GM18498 (cell line): ENCODE results near the gene SPDYE3.
"Not testable (repeated sequence)": the region's sequence is repeated elsewhere in the genome, so short reads cannot be mapped to it uniquely, and the experiment has no call there.

ENCODE experiments used
- ATAC-seq: cut with Tn5 transposase; IDR thresholded peaks from one replicate; pipeline ENCODE4 v1.9.1; 2021; ENCODE audit warnings: mild to moderate bottlenecking, moderate library complexity; ENCODE audit not compliant: unreplicated experiment

Gene SPDYE3

DNA sequence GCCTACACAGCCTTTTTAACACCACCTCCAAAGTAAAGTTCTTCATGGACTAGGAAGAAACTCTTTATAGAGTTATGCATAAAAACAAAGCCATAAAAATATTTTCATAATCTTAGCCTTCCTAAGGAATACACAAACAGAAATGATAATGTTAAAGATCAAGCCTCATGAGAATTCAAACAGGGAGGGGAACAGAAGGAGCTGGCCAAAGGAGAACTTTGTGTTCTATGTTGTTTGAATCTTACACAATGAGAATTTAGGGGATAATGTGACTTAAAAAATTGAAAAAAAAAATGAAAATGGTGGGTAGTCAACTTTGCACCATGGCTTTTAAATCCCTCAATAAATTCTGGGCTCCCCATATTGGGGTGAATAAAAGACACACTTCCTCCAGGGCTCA, 41.3 kb downstream of the SPDYE3 start:
- no peak for ATAC-seq

DNA sequence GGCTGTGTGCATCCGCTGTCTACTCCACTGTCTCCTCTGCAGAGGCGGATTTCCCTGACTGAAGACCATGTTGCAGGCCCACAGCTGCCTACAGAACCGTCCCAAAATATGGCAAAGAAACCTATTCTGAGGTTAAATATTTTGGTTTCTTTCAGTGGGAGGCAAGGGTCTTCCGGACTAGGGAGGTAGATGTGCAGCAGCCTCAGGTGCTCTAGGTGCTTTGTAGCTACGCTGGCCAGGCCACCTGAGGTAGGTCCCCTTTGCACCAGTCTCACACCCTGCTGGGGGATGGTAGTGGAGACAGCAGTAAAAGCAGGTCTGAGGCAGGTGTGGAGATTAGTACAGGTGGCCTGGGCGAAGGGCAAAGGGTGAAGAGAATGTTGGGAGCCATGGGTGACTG, 42.3 kb downstream of the SPDYE3 start:
- ATAC-seq: no peak

DNA sequence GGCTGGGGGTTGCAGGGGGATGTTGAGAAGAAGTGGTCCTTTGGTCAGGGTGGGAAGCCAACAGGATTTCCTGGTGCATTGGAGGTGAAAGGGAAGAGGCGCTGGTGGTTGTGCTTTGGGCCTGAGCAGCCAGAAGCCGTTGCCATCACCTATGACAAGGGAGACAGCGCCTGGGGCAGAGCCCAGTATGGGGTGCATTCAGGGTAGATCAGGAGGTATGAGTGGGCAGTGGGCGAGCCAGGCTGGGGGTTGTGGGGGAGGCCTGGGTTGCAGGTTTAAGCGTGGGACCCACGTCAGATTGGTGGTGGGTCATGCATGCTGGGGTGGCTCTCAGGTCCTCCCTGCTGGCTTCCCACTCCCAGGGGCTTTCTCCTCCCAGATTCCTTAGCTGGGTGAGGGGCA, 44.2 kb downstream of the SPDYE3 start:
- ATAC-seq: no peak

DNA sequence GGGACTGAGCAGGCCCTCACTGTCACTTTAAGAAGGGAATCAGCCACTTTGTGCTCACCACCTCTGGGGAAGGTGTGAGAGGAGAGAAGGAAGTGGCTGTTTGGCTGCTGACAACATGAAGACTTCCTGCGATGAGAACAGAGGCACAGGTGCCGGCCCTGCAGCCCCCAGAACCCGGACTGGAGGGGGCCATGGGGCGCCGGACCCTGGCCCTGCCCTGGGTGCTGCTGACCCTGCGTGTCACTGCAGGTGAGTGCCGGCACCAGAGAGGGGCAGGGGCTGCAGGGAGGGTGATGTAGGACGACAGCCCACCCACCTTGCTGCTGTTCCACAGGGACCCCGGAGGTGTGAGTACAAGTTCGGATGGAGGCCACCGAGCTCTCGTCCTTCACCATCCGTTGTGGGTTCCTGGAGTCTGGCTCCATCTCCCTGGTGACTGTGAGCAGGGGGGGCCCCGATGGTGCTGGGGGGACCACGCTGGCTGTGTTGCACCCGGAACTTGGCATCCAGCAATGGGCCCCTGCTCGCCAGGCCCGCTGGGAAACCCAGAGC, 44.8 kb downstream of the SPDYE3 start:
- ATAC-seq: not testable (repeated sequence)

DNA sequence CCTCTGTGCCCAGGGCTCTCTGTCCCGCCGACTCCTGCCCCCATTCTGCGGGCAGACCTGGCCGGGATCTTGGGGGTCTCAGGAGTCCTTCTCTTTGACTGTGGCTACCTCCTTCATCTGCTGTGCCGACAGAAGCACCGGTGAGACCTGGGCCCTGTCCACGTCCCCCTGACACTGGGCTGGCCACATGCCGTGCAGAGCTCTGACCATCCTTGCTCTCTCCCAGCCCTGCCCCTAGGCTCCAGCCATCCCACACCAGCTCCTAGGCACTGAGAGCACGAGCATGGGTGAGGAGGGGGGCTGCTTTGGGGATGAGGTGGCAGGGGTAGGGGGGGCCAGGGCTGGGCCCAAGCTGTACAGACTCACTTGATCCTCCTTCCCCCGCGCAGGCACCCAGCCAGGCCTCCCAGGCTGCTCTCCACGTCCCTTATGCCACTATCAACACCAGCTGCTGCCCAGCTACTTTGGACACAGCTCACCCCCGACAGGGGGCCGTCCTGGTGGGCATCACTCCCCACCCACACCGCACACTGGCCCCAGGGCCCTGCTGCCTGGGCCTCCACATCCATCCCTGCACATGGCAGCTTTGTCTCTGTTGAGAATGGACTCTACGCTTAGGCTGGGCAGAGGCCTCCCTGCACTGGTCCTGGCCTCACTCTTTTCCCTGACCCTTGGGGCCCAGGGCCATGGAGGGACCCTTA, 45.6 kb downstream of the SPDYE3 start:
- no peak for ATAC-seq

DNA sequence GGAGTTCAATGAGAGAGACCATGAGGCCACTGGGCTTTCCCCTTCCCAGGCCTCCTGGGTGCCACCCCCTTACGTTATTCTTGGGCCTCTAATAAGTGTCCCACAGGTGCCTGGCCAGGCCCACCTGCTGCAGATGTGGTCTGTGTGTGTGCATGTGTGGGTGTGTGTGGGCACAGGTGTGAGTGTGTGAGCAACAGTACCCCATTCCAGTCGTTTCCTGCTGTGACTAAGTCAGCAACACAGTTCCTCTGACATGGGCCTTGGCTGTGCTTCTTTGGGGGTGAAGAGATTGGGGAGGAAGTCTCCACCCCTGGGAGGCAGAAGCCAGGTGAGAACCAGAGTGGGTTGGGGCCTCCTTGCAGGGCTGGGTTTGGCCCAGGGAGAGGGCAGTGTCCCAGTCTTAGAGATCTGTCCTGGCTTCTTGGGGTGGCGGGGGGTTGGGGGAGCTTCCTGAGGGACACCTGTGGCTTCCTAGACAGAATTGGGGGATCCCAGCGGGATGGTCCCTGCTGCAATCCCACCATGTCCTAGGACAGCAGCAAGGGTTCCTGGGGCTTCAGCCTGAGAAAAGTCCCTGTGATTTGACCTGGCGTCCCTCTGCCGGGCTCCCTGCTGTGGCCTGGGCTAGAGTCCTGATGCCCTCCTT, 46.3 kb downstream of the SPDYE3 start:
- no peak for ATAC-seq

DNA sequence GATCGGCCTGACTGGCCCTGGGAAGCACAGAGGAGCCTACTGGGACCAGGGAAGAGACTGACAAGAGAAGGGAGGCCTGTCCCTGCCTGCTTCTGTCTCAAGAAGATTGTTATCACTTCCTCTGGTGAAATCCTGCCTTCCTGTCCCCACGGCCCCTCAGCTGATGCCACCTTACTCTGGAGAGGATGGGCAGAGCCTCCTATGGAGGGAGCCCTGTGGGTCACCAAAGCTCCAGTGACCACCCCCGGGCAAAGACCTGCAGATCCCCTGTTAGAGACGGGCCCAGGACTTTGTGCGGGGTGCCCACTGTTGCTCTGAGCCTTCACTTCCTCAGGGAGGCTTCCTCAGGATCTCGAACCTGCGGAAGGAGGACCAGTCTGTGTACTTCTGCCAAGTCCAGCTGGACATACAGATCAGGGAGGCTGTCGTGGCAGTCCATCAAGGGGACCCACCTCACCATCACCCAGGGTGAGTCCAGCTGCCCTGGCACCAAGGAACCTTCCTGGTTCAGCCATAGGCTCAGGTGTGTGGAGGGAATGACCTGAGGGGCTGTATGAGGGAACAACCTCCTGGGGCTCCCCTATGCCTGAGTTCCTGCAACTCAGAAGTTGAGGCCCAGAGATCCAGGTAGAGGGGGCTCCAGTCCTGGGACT, 49.0 kb downstream of the SPDYE3 start:
- ATAC-seq: no peak

DNA sequence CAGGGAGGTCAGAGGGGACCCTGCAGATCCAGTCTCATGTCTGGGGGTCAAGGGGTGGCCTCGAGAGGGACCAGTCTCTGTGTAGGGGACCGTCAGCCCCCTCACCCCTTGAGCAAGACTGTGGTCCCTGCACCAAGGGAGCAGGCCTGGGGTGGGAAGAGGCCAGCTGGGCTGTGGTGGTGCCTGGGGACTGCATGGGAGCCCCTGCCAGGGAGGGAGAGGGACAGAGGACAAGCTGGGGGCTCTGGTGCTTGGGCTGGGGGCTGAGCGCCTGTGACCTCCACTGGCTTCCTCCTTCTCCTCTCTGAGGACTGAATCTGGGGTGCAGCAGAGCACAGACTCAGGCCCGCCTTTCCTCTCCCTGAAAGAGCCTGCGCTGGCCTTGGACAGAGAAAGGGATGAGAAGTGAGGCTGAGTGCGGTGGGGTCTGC, 49.6 kb downstream of the SPDYE3 start:
- no peak for ATAC-seq

DNA sequence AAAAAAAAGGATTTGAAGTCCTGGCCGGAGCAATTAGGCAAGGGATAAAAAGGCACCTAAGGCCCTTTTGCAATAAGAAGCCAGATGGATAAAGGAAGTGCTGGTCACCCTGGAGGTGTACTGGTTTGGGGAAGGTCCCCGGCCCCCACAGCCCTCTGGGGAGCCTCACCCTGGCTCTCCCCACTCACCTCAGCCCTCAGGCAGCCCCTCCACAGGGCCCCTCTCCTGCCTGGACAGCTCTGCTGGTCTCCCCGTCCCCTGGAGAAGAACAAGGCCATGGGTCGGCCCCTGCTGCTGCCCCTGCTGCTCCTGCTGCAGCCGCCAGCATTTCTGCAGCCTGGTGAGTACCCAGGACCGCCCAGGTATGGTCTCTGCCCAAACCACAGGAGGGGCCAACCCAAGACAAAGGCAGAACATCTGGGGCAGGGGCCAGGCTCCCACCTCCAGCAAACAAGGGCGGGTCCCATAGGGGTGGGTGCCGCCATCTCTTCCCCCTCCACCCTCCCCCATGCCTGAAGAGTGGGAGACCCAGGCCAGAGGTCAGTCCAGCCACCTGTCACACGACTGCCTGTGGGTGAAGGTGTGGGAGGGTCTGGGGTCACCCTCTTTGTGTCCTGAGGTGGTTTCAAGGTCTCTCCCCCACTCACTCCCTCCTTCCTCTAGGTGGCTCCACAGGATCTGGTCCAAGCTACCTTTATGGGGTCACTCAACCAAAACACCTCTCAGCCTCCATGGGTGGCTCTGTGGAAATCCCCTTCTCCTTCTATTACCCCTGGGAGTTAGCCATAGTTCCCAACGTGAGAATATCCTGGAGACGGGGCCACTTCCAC, 50.7 kb downstream of the SPDYE3 start, which contains the start of gene PILRB:
Gene PILRB, plus strand, starts transcription at position 91 of the 830 bp plus-strand sequence. Its CDS starts 186 bp downstream, at position 277.
- no peak for ATAC-seq

DNA sequence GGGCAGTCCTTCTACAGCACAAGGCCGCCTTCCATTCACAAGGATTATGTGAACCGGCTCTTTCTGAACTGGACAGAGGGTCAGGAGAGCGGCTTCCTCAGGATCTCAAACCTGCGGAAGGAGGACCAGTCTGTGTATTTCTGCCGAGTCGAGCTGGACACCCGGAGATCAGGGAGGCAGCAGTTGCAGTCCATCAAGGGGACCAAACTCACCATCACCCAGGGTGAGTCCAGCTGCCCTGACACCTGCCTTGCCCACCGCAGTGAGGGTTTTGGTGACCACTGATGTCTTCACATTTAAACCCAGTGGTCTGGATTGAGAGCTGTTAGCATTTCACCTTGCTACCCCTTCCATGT, 51.3 kb downstream of the SPDYE3 start:
- no peak for ATAC-seq

DNA sequence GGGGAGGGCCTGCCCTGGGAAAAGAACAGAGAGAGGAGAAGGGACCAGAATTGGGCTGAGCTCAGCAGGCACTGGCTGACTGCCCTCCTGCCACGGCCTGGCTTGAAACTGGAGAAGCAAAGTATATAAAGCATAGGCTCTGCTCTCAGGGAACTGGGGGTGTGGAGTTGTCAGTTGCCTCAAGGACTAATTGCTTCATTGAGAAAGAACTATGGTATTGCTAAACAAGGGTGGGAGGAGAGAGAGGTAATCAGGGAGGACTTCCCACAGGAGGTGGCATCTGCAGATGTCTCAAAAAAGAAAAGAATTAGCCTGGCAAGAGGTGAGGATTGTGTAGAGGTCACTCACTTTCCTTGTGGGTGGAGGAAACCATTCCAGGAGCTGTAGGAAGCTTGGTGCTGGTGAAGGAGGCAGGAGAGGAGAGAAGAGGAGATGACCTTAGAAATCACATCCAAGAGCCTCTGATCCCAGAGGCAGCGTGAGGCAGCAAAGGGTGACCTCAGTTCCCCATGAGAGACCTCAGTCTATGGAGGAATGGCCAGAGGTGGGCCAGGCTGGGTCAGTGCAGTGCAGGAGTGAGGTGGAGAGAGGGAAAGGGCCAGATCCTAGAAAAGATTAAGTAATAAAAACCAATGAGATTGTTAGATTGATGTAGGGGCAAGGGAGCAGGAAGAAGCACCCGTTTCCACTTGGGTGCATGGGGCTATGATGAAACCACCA, 52.8 kb downstream of the SPDYE3 start:
- no peak for ATAC-seq

DNA sequence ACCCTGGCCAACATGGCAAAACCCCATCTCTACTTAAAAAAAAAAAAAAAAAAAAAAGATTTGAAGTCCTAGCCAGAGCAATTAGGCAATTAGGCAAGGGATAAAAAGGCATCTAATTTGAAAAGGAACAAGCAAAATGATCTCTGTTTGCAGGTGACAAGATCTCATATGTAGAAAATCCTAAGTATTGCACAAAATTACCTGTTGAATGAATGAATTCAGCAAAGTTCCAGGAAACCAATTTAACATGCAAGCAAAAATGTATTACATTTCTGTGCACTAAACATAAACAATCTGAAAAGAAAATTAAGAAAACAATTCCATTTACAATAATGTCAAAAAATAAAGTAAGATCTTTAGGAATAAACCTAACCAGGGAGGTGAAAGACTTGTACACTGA, 55.6 kb downstream of the SPDYE3 start:
- no peak for ATAC-seq

DNA sequence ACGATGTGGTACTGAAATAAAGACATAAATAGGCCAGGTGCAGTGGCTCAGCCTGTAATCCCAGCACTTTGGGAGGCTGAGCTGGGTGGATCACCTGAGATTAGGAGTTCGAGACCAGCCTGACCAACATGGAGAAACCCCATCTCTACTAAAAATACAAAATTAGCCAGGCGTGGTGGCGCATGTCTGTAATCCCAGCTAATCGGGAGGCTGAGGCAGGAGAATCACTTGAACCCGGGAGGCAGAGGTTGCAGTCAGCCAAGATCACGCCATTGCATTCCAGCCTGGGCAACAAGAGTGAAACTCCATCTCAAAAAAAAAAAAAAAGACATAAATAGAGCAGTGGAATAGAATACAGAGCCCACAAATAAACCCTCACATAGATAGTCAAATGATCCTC, 56.3 kb downstream of the SPDYE3 start:
- not testable (repeated sequence) for ATAC-seq

DNA sequence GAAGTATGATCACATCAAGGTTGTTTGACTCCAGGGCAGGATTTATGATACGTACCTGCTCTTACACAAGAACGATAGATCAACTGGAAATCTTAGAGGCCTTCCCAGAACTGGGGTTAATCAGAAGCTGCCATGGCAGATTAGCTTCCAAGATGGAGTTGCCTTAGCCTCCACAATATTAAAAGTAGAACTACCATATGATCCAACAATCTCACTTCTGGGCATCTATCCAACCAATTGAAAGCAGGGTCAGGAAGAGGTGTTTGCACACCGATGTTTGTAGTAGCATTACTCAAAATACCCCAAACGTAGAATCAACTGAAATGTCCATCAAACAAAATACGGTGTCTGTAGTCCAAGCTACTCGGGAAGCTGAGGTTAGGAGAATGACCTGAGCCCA, 57.0 kb downstream of the SPDYE3 start:
- no peak for ATAC-seq

DNA sequence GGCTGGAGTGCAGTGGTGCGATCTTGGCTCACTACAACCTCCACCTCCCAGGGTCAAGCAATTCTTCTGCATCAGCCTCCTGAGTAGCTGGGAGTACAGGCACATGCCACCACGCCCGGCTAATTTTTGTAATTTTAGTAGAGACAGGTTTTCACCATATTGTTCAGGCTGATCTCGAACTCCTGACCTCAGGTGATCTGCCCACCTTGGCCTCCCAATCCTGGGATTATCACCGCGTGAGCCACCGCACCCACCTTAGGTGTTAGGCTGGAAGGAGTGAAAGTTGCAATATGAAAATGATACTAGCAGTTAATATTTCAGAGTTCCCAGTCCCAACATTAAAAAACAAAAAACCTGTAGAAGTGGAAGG, 58.5 kb downstream of the SPDYE3 start:
- peak; percentile 5 for ATAC-seq

DNA sequence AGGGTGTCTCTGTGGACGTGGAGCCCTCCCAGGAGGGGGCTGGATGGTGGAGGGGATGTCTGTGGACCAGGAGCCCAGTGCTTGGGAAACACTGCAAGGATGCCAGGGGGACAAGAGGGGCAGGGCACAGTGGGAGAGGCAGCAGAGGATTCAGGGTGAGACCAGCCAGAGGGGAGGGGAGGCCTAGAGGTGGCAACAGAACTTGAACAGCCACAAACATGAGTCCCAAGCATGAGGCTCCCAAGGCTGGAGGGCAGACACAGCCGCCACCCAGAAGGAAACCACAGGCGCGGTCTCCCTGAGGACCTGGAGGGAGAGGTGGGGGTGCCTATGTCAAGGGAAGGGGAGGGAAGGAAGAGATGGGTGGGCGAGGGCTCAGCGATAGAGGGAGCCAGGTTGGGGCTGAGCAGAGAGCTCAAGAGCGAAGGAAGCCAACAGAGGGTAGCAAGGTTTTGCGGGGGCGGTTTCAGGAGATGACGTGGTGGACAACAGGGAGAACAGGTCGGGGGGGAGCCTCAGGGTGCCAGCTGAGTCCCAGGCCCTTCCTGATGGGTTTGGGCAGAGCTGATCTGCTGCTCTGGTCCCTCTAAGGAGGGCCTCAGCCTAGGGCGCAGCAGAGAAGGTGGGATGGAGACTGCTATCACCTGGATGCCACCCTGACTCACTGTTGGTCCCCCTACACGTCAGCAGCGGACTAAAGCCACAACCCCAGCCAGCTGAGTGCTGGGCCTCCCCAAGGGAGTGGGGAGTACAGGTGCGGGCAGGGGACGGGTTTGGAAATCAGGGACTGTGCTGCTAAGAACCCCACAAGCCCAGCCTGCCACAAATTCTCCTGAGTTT, 59.1 kb downstream of the SPDYE3 start:
- peak; percentile 25 for ATAC-seq

DNA sequence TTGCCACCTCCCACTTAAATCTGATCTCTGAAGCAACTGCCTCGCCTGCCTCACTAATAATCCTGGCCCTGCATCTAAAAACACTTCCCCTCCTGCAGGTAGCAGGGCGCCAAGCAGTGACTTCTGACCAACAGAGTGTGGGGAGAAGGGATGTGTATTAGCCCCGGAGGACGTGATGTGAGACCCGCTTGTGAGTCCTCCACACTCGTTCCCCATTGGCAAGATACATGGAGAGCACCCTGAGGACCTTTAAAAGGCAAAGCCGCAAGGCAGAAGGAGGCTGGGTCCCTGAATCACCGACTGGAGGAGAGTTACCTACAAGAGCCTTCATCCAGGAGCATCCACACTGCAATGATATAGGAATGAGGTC, 59.7 kb downstream of the SPDYE3 start:
- ATAC-seq: no peak

DNA sequence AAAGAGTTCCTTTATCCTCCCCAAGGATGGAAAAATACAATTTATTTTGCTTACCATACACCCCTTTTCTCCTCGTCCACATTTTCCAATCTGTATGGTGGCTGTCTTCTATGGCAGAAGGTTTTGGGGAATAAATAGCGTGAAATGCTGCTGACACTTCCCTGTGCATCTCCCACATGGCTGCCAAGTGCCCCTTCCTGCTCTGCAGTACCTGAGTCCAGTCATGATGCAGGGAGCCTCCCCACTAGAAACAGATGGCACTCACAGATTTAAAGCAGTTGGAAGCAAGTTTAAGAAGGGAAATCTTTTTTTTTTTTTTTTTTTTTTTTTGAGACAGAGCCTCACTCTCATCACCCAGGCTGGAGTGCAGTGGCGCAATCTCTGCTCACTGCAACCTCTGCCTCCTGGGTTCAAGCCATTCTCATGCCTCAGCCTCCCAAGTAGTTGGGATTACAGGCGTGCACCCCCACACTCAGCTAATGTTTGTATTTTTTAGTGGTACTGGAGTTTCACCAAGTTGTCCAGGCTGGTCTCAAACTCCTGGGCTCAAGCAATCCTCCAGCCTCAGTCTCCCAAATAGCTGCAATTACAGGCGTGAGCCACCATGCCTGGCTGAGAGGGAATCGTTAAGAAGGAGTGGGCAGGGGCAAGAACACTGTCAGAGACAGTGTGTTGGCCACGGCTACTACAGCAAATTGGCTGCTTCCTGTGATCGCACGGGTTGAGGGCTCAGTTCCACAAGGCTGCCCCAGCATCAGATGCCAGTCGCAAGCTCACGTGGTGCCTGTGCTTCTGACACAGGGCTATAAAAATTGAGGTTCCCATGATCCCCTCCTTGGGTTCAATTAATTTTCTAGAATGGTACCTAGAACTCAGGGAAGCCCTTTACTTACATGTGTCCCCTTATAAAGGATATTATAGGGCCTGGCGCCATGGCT, 60.4 kb downstream of the SPDYE3 start:
- no peak for ATAC-seq
